Stimulated activated memory B cell treated with anti-CD40 and anti-IgM and Interleukin-4, amounts not matched to agents 10 μg/mL and 1 μg/mL and 100 μg/mL, for 72 hours (primary cell): Measurements from ENCODE around the gene NUTM2D.
"Not testable (repeated sequence)": the region's sequence is repeated elsewhere in the genome, so short reads cannot be mapped to it uniquely, and the experiment has no call there.

Experiments used
- ATAC-seq: fragments of 150-1000 bp; cut with Tn5 transposase; 2 replicates; pipeline ENCODE4 v1.10.0; 2021
- H3K27ac Mint-ChIP-seq: one replicate; pipeline ENCODE4 v1.8.0; 2022; ENCODE audit warnings: mild to moderate bottlenecking, mixed read lengths
- H3K27me3 Mint-ChIP-seq: one replicate; pipeline ENCODE4 v1.8.0; 2022; ENCODE audit warnings: mixed read lengths
- H3K36me3 Mint-ChIP-seq: one replicate; pipeline ENCODE4 v1.8.0; 2022; ENCODE audit warnings: mixed read lengths
- H3K4me1 Mint-ChIP-seq: one replicate; pipeline ENCODE4 v1.8.0; 2022; ENCODE audit warnings: mixed read lengths
- H3K4me3 Mint-ChIP-seq: one replicate; pipeline ENCODE4 v1.8.0; 2022; ENCODE audit warnings: mild to moderate bottlenecking, moderate library complexity, mixed read lengths
- H3K9me3 Mint-ChIP-seq: one replicate; pipeline ENCODE4 v1.8.0; 2022; ENCODE audit warnings: mixed read lengths

Gene NUTM2D

GRCh38 chr10:87357444-87357843, at the start of gene NUTM2D:
Gene NUTM2D (plus strand): TSS chr10:87357744. CDS start chr10:87358266, 522 bp downstream.
- H3K27ac Mint-ChIP-seq, H3K4me1 Mint-ChIP-seq, H3K36me3 Mint-ChIP-seq, H3K27me3 Mint-ChIP-seq, H3K9me3 Mint-ChIP-seq, ATAC-seq, H3K4me3 Mint-ChIP-seq: not testable (repeated sequence)

- H3K4me1 Mint-ChIP-seq, H3K27ac Mint-ChIP-seq, H3K9me3 Mint-ChIP-seq, ATAC-seq, H3K4me3 Mint-ChIP-seq, H3K36me3 Mint-ChIP-seq, H3K27me3 Mint-ChIP-seq: not testable (repeated sequence)
These were observed 48.8 kb upstream of the NUTM2D start for GRCh38 chr10:87308702-87309101.

- H3K4me1 Mint-ChIP-seq, H3K9me3 Mint-ChIP-seq, H3K27me3 Mint-ChIP-seq, H3K36me3 Mint-ChIP-seq, ATAC-seq, H3K4me3 Mint-ChIP-seq, H3K27ac Mint-ChIP-seq: not testable (repeated sequence)
These were observed 47.9 kb upstream of the NUTM2D start for GRCh38 chr10:87309657-87310056.

GRCh38 chr10:87311521-87311920, 46.0 kb upstream of the NUTM2D start:
- H3K27me3 Mint-ChIP-seq, H3K4me3 Mint-ChIP-seq, ATAC-seq, H3K27ac Mint-ChIP-seq, H3K4me1 Mint-ChIP-seq, H3K9me3 Mint-ChIP-seq, H3K36me3 Mint-ChIP-seq: not testable (repeated sequence)

- not testable (repeated sequence) for H3K27me3 Mint-ChIP-seq, H3K36me3 Mint-ChIP-seq, H3K9me3 Mint-ChIP-seq, H3K4me3 Mint-ChIP-seq, ATAC-seq, H3K4me1 Mint-ChIP-seq
- H3K27ac Mint-ChIP-seq: peak overlapping the region; percentile 37
These were observed 43.7 kb upstream of the NUTM2D start for GRCh38 chr10:87313649-87314359.

GRCh38 chr10:87314360-87314973, 43.1 kb upstream of the NUTM2D start:
- H3K27me3 Mint-ChIP-seq, ATAC-seq, H3K36me3 Mint-ChIP-seq, H3K9me3 Mint-ChIP-seq, H3K27ac Mint-ChIP-seq, H3K4me3 Mint-ChIP-seq, H3K4me1 Mint-ChIP-seq: not testable (repeated sequence)

GRCh38 chr10:87321505-87321904, 36.0 kb upstream of the NUTM2D start:
- not testable (repeated sequence) for H3K27me3 Mint-ChIP-seq, H3K4me1 Mint-ChIP-seq, H3K27ac Mint-ChIP-seq, H3K4me3 Mint-ChIP-seq, H3K9me3 Mint-ChIP-seq, H3K36me3 Mint-ChIP-seq
- peak; percentile 39 for ATAC-seq

- not testable (repeated sequence) for H3K4me3 Mint-ChIP-seq, H3K27me3 Mint-ChIP-seq, H3K27ac Mint-ChIP-seq, ATAC-seq, H3K9me3 Mint-ChIP-seq
- Mint-ChIP-seq H3K4me1 (peaks cover 11% of the 10 kb centered on the region), H3K36me3 (peaks cover 14% of the 10 kb centered on the region)
These were observed 33.0 kb upstream of the NUTM2D start for GRCh38 chr10:87324559-87324958.

- ATAC-seq, H3K9me3 Mint-ChIP-seq, H3K27ac Mint-ChIP-seq, H3K4me3 Mint-ChIP-seq, H3K4me1 Mint-ChIP-seq, H3K27me3 Mint-ChIP-seq, H3K36me3 Mint-ChIP-seq: not testable (repeated sequence)
These were observed 29.6 kb upstream of the NUTM2D start for GRCh38 chr10:87327958-87328357.

GRCh38 chr10:87329131-87329530, 28.4 kb upstream of the NUTM2D start:
- H3K4me1 Mint-ChIP-seq, H3K9me3 Mint-ChIP-seq, ATAC-seq, H3K4me3 Mint-ChIP-seq, H3K27me3 Mint-ChIP-seq, H3K36me3 Mint-ChIP-seq, H3K27ac Mint-ChIP-seq: not testable (repeated sequence)

- H3K36me3 Mint-ChIP-seq: peaks cover 15% of the 10 kb centered on the region
- ATAC-seq, H3K4me3 Mint-ChIP-seq, H3K4me1 Mint-ChIP-seq, H3K27me3 Mint-ChIP-seq, H3K9me3 Mint-ChIP-seq, H3K27ac Mint-ChIP-seq: not testable (repeated sequence)
These were observed 24.9 kb upstream of the NUTM2D start for GRCh38 chr10:87332687-87333086.

- not testable (repeated sequence) for H3K4me3 Mint-ChIP-seq, ATAC-seq, H3K27ac Mint-ChIP-seq, H3K27me3 Mint-ChIP-seq, H3K9me3 Mint-ChIP-seq
- Mint-ChIP-seq H3K36me3 (peaks cover 17% of the 10 kb centered on the region), H3K4me1 (peaks cover 27% of the 10 kb centered on the region)
These were observed 17.1 kb upstream of the NUTM2D start for GRCh38 chr10:87340411-87340810.

- not testable (repeated sequence) for H3K27me3 Mint-ChIP-seq, H3K9me3 Mint-ChIP-seq
- H3K27ac Mint-ChIP-seq: peak overlapping the region; percentile 98
- peak overlapping the region; percentile 99 for H3K4me3 Mint-ChIP-seq
- peaks cover 17% of the 10 kb centered on the region for H3K36me3 Mint-ChIP-seq
- peak; percentile 50 for ATAC-seq
- H3K4me1 Mint-ChIP-seq: peaks cover 27% of the 10 kb centered on the region
These were observed 15.9 kb upstream of the NUTM2D start for GRCh38 chr10:87341546-87342142.

GRCh38 chr10:87342249-87342710, 15.3 kb upstream of the NUTM2D start:
- not testable (repeated sequence) for H3K9me3 Mint-ChIP-seq
- H3K4me1 Mint-ChIP-seq: peaks cover 27% of the 10 kb centered on the region
- ATAC-seq: peak; percentile 96

GRCh38 chr10:87342711-87343258, 14.8 kb upstream of the NUTM2D start:
- H3K36me3 Mint-ChIP-seq: peaks cover 12% of the 10 kb centered on the region
- peaks cover 27% of the 10 kb centered on the region for H3K4me1 Mint-ChIP-seq
- peak overlapping the region; percentile 98 for H3K27ac Mint-ChIP-seq
- not testable (repeated sequence) for H3K27me3 Mint-ChIP-seq, H3K9me3 Mint-ChIP-seq
- ATAC-seq: peak; percentile 91
- H3K4me3 Mint-ChIP-seq: peak overlapping the region; percentile 85

More at GRCh38 chr10:87342249-87342710, 15.3 kb upstream of the NUTM2D start:
- Mint-ChIP-seq H3K36me3 (peaks cover 16% of the 10 kb centered on the region), H3K27ac (peak overlapping the region; percentile 98), H3K4me3 (peak overlapping the region; percentile 85)
- not testable (repeated sequence) for H3K27me3 Mint-ChIP-seq

GRCh38 chr10:87345743-87346142, 11.8 kb upstream of the NUTM2D start:
- not testable (repeated sequence) for H3K36me3 Mint-ChIP-seq, H3K4me1 Mint-ChIP-seq, ATAC-seq, H3K27me3 Mint-ChIP-seq, H3K9me3 Mint-ChIP-seq, H3K27ac Mint-ChIP-seq, H3K4me3 Mint-ChIP-seq
